Mammary epithelial cell (primary cell): ENCODE results near the gene C18orf54.

Experiments used
- CTCF ChIP-seq, 2 donors: IDR thresholded peaks in 1 of 2; conservative IDR thresholded peaks in 1 of 2; 2 replicates each; pipeline ENCODE4 v1.5.1; 2011 to 2012; ENCODE audit warnings: inconsistent platforms in 2 of 2, low read length in 2 of 2, mild to moderate bottlenecking in 2 of 2, control low read depth in 1 of 2, low read depth in 1 of 2; ENCODE audit not compliant: insufficient read depth in 1 of 2; ENCODE audit errors: extremely low read depth in 1 of 2
- EZH2 ChIP-seq: IDR thresholded peaks from 2 replicates; pipeline ENCODE4 v1.6.1; 2012; ENCODE audit warnings: low read length, inconsistent platforms, borderline replicate concordance

GRCh38 chr18:54382733-54383252, 25.1 kb downstream of the C18orf54 start:
- no peak for TF ChIP-seq CTCF (conservative IDR thresholded peaks at IDR 0.05 in 1 of 2, IDR thresholded peaks at IDR 0.05 in 1 of 2; ENCODE audit: extremely low read depth in 1 of 2, insufficient read depth in 1 of 2, low read depth in 1 of 2, low read length in 2 of 2)
- no peak for TF ChIP-seq EZH2
